Neural cell (in vitro differentiated cells): ENCODE data around the gene PTPRU.

Source experiments
- CTCF ChIP-seq: fragments of 450-650 bp; IDR thresholded peaks from 2 replicates; pipeline ENCODE4 v1.5.1; 2014; ENCODE audit warnings: antibody characterized with exemption, mild to moderate bottlenecking, moderate library complexity; ENCODE audit not compliant: poor library complexity, severe bottlenecking
- REST ChIP-seq: IDR thresholded peaks from 2 replicates; pipeline ENCODE4 v1.6.1; 2012; ENCODE audit warnings: borderline replicate concordance
- TAF1 ChIP-seq: IDR thresholded peaks from 2 replicates; pipeline ENCODE4 v1.6.1; 2012; ENCODE audit warnings: low read depth

DNA sequence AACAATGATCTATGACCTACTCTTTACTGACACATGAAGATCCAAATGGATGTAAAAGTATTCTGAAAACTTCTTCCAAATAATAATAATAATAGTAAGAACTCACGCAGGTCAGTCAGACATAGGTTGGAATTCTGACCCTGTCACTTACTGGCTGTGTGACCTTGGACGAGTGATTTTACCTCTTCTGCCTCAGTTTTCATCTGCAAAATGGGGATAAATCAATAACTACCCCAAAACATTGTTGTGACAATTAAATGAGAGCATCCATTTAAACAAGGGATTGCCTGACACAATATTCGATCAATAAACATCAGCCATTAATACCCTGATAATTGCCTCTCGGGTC, 6.1 kb upstream of the PTPRU start:
- TF ChIP-seq REST, result no peak
- no peak for TF ChIP-seq CTCF
- no peak for TF ChIP-seq TAF1
